Activated CD4-positive, CD25-positive, alpha-beta regulatory T cell treated with anti-CD3 and anti-CD28 coated beads, Interleukin-2, amount 50 U/mL, for 16 hours (primary cell): ENCODE data around the gene OAS2.
"Not testable (repeated sequence)": the region's sequence is repeated elsewhere in the genome, so short reads cannot be mapped to it uniquely, and the experiment has no call there.

ENCODE experiments used
- DNase-seq: peaks from one replicate; pipeline ENCODE4 v3.0.0-alpha.2; 2020; ENCODE audit warnings: low read depth, low spot score

Gene OAS2

GRCh38 chr12:112985642-112986290 lies 7.4 kb downstream of the OAS2 start:
- no peak for DNase-seq

GRCh38 chr12:112986291-112986800 lies 8.0 kb downstream of the OAS2 start:
- DNase-seq = no peak

GRCh38 chr12:112987561-112987960 lies 9.2 kb downstream of the OAS2 start:
- no peak for DNase-seq

GRCh38 chr12:112988224-112988623 lies 9.9 kb downstream of the OAS2 start:
- no peak for DNase-seq

DNA sequence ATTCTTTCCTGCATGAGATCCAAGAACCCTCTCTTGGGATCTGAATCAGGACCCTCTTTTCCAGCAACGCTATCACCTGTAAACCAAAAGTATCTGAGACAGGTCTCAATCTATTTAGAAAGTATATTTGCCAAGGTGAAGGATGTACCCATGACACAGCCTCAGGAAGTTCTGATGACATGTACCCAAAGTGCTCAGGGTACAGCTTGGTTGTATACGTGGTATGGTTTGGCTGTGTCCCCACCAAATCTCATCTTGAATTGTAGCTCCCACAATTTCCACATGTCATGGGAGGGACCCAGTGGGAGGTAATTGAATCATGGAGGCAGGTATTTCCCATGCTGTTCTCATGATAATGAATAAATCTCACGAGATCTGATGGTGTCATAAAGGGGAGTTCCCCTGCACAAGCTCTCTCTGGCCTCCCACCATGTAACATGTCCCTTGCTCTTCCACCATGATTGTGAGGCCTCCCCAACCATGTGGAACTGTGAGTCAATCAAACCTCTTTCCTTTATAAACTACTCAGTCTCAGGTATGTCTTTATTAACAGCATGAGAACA lies 10.6 kb downstream of the OAS2 start:
- not testable (repeated sequence) for DNase-seq

DNA sequence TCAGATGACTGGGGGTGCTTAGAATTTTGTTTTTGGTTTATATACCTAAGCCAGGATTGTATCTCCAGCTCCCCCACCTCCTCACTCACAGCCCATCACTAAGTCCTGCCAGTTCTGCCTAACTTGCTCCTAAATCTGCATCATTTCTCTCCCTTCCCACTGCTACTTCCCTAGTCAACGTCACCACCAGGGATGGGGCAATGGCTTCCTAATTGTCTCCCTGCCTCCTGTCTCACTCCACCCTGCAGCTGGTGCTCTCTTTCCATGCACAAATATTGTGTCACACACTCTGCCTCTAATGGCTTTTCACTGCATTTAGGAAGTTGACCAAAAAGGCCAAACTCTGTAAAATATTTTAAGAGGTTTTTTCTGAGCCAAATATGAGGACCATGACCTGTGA lies 11.5 kb downstream of the OAS2 start:
- DNase-seq = no peak

- peak; percentile 27 for DNase-seq
Measured at GRCh38 chr12:112992541-112993398, 14.5 kb downstream of the OAS2 start.

GRCh38 chr12:112995008-112995407 lies 16.7 kb downstream of the OAS2 start:
- DNase-seq = no peak

GRCh38 chr12:112996501-112996900 lies 18.2 kb downstream of the OAS2 start:
- no peak for DNase-seq

DNA sequence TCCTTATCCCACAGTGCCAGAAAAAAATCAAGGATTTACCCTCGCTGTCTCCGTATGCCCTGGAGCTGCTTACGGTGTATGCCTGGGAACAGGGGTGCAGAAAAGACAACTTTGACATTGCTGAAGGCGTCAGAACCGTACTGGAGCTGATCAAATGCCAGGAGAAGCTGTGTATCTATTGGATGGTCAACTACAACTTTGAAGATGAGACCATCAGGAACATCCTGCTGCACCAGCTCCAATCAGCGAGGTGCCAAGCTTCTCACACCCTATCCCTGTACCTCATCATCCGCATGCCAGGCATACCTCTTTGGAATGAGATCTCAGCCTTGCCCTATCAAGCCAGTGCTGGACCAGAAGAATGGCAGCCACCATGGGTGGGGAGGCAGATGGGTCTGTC lies 19.2 kb downstream of the OAS2 start:
- DNase-seq = no peak

DNA sequence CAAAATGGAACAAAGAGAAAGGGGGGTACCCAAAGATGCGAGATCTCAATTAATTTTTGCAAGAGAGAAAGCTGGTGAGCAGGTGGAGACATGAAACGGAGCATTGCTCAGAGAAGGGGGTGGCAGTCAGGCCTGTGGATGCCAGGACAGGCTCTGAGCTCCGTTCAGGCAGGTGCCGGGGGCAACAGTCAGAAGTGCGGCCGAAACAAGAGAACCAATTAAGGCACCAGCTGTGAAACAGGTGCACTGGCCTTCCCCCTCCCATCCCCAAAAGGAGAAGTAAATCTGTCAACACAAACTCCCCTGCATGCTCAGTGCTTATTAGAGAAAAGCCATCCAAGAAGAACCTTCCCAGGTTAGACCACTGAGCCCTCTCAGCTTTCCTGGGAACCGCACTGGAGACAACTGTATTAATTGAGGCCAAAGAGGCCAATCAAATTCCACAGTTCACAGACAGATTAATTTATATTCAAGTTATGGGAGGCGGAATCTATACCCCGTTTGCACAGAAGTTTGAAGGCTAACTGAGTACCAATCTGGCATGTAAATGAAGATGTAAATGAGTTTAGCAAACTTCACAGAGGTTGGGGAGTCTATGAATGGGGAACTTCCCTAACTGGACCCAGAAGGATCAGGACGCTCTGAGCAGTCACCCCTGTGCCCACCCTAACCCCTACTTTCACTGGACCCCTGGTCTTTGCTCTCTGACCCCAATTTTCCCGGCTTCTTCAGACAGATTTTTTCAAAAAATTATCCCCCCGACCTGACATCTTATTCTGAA lies 20.9 kb downstream of the OAS2 start:
- DNase-seq = no peak

- DNase-seq = no peak
Measured at GRCh38 chr12:113000433-113000832, 22.1 kb downstream of the OAS2 start.

DNA sequence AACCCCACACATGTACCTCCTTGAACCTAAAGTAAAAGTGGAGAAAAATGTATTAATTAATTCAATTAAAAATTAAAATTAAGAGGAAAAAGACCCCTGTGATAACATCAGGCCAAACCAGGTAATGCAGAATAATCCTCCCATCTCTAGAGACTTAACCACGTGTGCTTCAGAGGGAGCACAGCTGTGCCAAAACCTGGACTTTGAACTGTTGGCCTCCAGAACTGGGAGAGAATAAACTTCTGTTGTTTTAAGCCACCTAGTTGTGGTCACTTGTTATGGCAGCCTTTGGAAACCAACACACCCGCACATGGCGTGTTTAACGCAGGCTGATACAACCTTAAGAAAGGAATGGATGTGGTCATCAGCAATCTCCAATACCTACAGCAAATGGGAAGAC lies 23.8 kb downstream of the OAS2 start:
- DNase-seq = no peak

DNA sequence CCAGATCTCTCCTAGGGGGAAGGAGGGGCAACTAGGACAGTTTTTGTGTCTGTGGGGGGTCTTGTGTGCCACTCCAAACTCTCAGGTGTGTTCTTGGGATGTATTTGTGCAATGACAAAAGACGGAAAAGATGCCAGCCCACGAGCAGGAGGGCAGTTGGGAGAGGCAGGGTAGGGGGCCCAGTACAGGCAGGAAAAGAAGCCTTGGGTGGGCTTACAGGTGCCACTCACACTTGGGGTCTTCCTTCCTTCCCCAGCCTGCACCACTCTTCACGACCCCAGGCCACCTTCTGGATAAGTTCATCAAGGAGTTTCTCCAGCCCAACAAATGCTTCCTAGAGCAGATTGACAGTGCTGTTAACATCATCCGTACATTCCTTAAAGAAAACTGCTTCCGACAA lies 24.4 kb downstream of the OAS2 start:
- DNase-seq = no peak

DNA sequence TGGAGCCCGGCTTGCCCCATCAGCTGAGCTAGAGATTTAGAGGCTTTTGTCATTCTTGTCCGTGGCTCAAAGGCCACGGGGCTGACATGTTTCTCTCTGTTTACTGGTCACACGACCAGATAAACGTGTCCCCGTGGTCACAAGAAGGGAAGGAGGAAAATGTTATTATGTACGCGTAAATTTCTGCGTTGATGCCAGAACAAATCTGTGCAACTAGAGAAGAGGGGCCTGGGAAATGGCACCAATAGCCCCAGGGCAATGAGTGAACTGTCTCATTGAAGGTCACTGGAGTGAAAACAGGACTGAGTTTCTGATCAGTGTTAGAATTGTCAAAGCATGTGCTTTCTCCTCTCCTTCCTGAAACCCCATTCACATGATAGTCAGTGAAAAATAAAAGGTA lies 25.3 kb downstream of the OAS2 start:
- DNase-seq = no peak

DNA sequence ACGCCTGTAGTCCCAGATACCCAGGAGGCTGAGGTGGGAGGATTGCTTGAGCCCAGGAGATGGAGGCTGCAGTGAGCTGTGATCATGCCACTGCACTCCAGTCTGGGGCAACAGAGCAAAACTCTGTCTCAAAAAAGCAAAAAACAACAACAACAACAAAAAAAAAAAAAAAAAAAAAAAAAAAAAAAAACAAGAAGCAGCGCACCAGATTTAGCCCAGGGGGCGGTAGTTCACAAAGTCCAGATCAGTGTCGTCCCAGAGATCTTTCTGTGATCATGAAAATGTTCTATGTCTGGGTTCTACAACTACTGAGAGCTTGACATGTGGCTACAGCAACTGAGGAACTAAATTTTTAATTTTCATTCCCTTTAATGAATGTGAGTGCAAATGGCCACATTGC lies 27.4 kb downstream of the OAS2 start:
- DNase-seq = no peak

DNA sequence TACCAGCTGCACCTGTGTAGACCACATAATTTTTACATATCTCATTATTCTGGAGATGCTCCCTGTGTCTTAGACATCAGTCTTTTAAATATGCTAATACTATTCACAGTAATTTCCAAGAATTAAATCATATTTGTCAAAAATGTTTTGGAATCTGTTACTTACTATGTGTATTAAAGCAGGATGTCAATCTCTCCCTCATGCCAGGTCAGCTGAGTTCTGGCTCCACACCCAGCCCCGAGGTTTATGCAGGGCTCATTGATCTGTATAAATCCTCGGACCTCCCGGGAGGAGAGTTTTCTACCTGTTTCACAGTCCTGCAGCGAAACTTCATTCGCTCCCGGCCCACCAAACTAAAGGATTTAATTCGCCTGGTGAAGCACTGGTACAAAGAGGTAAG lies 27.9 kb downstream of the OAS2 start:
- no peak for DNase-seq

- DNase-seq = no peak
Measured at GRCh38 chr12:113006641-113007040, 28.3 kb downstream of the OAS2 start.

- no peak for DNase-seq
Measured at GRCh38 chr12:113007166-113007565, 28.8 kb downstream of the OAS2 start.

DNA sequence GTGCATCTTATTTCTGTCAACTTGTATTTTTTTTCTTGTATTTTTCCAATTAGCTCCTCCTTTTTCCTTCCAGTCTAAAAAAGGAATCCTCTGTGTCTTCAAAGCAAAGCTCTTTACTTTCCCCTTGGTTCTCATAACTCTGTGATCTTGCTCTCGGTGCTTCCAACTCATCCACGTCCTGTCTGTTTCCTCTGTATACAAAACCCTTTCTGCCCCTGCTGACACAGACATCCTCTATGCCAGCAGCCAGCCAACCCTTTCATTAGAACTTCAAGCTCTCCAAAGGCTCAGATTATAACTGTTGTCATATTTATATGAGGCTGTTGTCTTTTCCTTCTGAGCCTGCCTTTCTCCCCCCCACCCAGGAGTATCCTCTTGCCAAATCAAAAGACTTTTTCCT lies 32.4 kb downstream of the OAS2 start:
- no peak for DNase-seq

- no peak for DNase-seq
Measured at GRCh38 chr12:113014565-113014964, 36.2 kb downstream of the OAS2 start.

- DNase-seq = no peak
Measured at GRCh38 chr12:113016796-113017195, 38.5 kb downstream of the OAS2 start.
